GM19193 (cell line): ENCODE data around the gene SUMF1.

Source experiments
- POLR2A ChIP-seq: IDR thresholded peaks from 4 replicates; pipeline ENCODE4 v1.6.1; 2011; ENCODE audit not compliant: insufficient read depth, insufficient read length; ENCODE audit errors: extremely low read depth

Gene SUMF1

GRCh38 chr3:4466741-4467521 lies at the start of gene SUMF1:
SUMF1 (minus strand) TSS chr3:4467269; CDS start chr3:4467245, 24 bp downstream.
- TF ChIP-seq POLR2A, result peak; percentile 84

- no peak for TF ChIP-seq POLR2A
Observed at GRCh38 chr3:4515916-4516579, 49.0 kb upstream of the SUMF1 start.

- no peak for TF ChIP-seq POLR2A
Observed at GRCh38 chr3:4514916-4515315, 47.8 kb upstream of the SUMF1 start.

- no peak for TF ChIP-seq POLR2A
Observed at GRCh38 chr3:4514321-4514720, 47.3 kb upstream of the SUMF1 start.

GRCh38 chr3:4512895-4513616 lies 46.0 kb upstream of the SUMF1 start:
- no peak for TF ChIP-seq POLR2A

GRCh38 chr3:4511491-4512262 lies 44.6 kb upstream of the SUMF1 start:
- no peak for TF ChIP-seq POLR2A

- no peak for TF ChIP-seq POLR2A
Observed at GRCh38 chr3:4509983-4510755, 43.1 kb upstream of the SUMF1 start.

- no peak for TF ChIP-seq POLR2A
Observed at GRCh38 chr3:4509043-4509442, 42.0 kb upstream of the SUMF1 start.

- TF ChIP-seq POLR2A, result no peak
Observed at GRCh38 chr3:4508048-4508981, 41.2 kb upstream of the SUMF1 start.

- no peak for TF ChIP-seq POLR2A
Observed at GRCh38 chr3:4507024-4507596, 40.0 kb upstream of the SUMF1 start.

- no peak for TF ChIP-seq POLR2A
Observed at GRCh38 chr3:4506559-4507023, 39.5 kb upstream of the SUMF1 start.

- TF ChIP-seq POLR2A, result no peak
Observed at GRCh38 chr3:4505688-4506558, 38.9 kb upstream of the SUMF1 start.
